ENCODE measurements around the gene CACNB3.

DNA sequence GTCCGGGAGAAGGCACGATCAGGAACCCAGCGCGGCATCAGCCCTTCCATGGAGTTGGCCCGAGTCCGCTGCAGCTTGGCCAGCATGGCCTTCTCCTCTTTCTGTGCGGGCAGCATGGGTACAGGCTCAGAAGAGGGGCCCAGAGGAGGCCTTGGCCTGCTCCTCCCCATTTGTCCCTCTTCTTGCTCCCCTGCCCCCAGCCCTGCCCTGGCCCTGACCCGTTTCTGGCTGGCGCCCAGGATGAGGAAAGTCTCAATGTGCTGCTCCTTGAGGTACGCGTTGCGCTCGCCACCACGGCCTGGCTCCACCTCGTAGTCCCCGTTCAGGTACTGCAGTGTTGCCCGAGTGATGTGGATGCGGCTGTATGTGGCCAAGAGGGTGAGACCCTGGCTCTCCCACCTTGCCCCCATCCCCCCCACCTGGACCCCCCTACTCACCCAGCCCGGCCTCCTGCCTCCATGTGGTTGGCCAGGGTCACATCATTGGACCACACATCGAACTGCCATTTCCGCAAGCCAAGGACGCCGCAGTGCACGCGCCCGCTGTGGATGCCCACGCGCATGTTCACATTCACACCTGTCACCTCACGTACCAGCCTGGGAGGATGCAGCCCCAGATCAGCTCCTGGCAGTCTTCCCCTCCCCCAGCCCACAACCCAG lies 42.2 kb upstream of the CACNB3 start:
- TF ChIP-seq POLR2A (IDR thresholded peaks at IDR 0.05), result no peak
- TF ChIP-seq, protein P1, sequence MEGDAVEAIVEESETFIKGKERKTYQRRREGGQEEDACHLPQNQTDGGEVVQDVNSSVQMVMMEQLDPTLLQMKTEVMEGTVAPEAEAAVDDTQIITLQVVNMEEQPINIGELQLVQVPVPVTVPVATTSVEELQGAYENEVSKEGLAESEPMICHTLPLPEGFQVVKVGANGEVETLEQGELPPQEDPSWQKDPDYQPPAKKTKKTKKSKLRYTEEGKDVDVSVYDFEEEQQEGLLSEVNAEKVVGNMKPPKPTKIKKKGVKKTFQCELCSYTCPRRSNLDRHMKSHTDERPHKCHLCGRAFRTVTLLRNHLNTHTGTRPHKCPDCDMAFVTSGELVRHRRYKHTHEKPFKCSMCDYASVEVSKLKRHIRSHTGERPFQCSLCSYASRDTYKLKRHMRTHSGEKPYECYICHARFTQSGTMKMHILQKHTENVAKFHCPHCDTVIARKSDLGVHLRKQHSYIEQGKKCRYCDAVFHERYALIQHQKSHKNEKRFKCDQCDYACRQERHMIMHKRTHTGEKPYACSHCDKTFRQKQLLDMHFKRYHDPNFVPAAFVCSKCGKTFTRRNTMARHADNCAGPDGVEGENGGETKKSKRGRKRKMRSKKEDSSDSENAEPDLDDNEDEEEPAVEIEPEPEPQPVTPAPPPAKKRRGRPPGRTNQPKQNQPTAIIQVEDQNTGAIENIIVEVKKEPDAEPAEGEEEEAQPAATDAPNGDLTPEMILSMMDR (IDR thresholded peaks at IDR 0.05), result no peak
